GM18498 (cell line): ENCODE data around the gene CD58.

Experiments
- ATAC-seq: cut with Tn5 transposase; IDR thresholded peaks from one replicate; pipeline ENCODE4 v1.9.1; 2021; ENCODE audit warnings: mild to moderate bottlenecking, moderate library complexity; ENCODE audit not compliant: unreplicated experiment

The CD58 gene

GRCh38 chr1:116513956-116514355 is 56.9 kb downstream of the CD58 start:
- no peak for ATAC-seq

GRCh38 chr1:116511459-116512019 is 59.3 kb downstream of the CD58 start:
- ATAC-seq = no peak

- ATAC-seq = no peak
These were observed 60.5 kb downstream of the CD58 start for GRCh38 chr1:116510361-116510760.

- peak; percentile 51 for ATAC-seq
These were observed 61.5 kb downstream of the CD58 start for GRCh38 chr1:116508984-116509980.

- ATAC-seq = no peak
These were observed 62.5 kb downstream of the CD58 start for GRCh38 chr1:116508085-116508983.

- ATAC-seq = no peak
These were observed 63.2 kb downstream of the CD58 start for GRCh38 chr1:116507631-116508030.

- no peak for ATAC-seq
These were observed 64.5 kb downstream of the CD58 start for GRCh38 chr1:116506132-116507004.

- ATAC-seq = peak; percentile 85
These were observed 66.3 kb downstream of the CD58 start for GRCh38 chr1:116504308-116505156.

- peak; percentile 13 for ATAC-seq
These were observed 67.1 kb downstream of the CD58 start for GRCh38 chr1:116503546-116504307.

GRCh38 chr1:116502671-116503314 is 68.0 kb downstream of the CD58 start:
- no peak for ATAC-seq

GRCh38 chr1:116501870-116502244 is 69.0 kb downstream of the CD58 start:
- no peak for ATAC-seq

GRCh38 chr1:116501125-116501869 is 69.5 kb downstream of the CD58 start:
- no peak for ATAC-seq

GRCh38 chr1:116498789-116499628 is 71.8 kb downstream of the CD58 start:
- ATAC-seq = peak; percentile 73

- ATAC-seq = no peak
These were observed 73.2 kb downstream of the CD58 start for GRCh38 chr1:116497656-116498055.

- no peak for ATAC-seq
These were observed 73.9 kb downstream of the CD58 start for GRCh38 chr1:116496898-116497297.

- no peak for ATAC-seq
These were observed 74.4 kb downstream of the CD58 start for GRCh38 chr1:116496380-116496779.

GRCh38 chr1:116495535-116495934 is 75.3 kb downstream of the CD58 start:
- no peak for ATAC-seq
